Subcutaneous adipose tissue (tissue), 4 donors: Measurements from ENCODE around the gene CDC42BPA. TPM values are rescaled to one million over a fixed set of nuclear protein-coding genes. Genes with fewer than 3 reads are reported as not detected.

Experiments
- CTCF ChIP-seq: fragments of 450-650 bp; IDR thresholded peaks from one replicate; pipeline ENCODE4 v1.5.1; 2016; ENCODE audit warnings: low read depth, mild to moderate bottlenecking, control low read depth, antibody characterized with exemption, moderate library complexity
- total RNA-seq, 4 donors: library from RNA; depleted of rRNA; stranded (reverse); fragments of >200 nt; gene quantifications; one replicate each; pipeline ENCODE4 v1.1.0, GENCODE V29; 2016

Gene CDC42BPA
- total RNA-seq, 4 donors from 2014 or later: 43.2 to 68.2 (median 55.3) TPM

DNA sequence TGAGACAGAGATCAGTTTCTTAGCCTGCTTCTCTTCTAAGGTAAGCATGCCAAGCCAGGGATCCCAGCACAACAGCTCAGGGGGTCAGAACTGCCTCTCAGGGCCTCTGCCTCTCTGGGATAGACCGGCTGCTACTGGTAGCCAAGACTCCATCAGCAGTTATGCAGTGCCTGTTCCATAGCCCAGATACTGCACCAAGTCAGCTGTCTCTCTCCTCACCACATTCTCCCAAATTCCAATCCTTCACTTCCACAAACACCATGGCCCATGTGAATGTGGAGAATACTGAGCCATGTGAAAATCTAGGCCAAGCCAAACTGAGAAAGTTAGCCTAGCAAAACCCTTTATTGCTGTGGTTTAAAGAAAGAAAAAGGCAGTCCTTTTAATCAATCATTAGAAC is 37.5 kb downstream of the CDC42BPA start:
- no peak for TF ChIP-seq CTCF

DNA sequence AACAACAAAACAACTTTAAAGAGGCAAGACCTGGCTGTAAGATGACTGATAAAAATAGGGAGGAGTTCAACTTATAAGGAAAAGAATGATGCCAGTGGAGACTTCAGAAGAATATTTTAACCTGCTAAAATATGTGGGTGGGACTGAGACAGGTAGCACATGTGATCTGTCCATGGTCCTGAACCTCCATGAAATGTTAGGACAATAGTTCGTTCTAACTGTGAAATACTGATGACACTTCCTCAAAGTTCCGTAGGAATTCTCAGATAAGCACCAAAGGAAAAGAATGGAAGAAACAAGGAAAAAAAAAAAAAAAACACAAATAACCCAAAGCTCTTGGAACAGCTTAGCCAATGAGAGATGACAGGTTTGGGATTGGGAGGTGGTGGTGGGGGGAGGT is 44.7 kb downstream of the CDC42BPA start:
- no peak for TF ChIP-seq CTCF

DNA sequence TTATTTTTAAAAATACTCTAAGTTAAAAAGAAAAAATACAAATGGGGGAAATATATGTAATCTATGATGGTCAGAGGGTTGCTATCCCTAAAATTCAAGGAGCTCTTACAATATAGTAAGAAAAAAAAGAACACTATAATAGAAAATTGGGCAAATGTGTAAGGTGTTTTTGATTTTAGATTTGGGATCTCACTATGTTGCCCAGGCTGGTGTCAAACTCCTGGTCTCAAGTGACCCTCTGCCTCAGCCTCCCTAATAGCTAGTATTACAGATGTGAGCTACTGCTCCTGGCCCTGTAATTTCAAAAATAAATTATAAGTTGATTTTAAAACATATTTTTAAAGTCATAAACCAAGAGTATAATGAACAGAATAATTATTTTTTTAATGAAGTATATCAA is 45.9 kb downstream of the CDC42BPA start:
- no peak for TF ChIP-seq CTCF

GRCh38 chr1:227270554-227270953 is 47.7 kb downstream of the CDC42BPA start:
- no peak for TF ChIP-seq CTCF

- no peak for TF ChIP-seq CTCF
Measured at GRCh38 chr1:227268943-227269342, 49.3 kb downstream of the CDC42BPA start.

GRCh38 chr1:227265891-227266290 is 52.4 kb downstream of the CDC42BPA start:
- no peak for TF ChIP-seq CTCF

GRCh38 chr1:227263869-227264268 is 54.4 kb downstream of the CDC42BPA start:
- TF ChIP-seq CTCF: no peak
